ENCODE results near the gene FBN2.

The FBN2 gene

DNA sequence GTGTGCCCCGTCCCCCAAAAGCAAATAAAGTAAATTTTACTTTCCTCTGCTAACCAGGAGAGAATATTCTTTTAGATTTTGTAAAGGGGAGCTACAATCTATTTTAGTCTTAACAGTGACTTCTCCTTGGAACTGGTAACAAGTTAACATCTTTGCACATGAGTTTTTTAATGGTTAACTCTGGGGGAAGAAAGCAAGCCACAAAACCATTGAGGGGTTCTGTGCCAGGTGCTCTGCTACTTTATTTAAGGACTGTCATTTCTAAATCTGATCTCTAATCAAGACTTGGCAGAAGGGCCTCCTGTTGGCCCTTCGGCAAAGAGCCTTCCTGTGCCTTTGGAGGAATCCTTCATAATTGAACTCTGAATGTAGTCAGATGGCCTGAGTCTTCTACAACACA, 301.0 kb downstream of the FBN2 start:
- DNase-seq, result no peak

DNA sequence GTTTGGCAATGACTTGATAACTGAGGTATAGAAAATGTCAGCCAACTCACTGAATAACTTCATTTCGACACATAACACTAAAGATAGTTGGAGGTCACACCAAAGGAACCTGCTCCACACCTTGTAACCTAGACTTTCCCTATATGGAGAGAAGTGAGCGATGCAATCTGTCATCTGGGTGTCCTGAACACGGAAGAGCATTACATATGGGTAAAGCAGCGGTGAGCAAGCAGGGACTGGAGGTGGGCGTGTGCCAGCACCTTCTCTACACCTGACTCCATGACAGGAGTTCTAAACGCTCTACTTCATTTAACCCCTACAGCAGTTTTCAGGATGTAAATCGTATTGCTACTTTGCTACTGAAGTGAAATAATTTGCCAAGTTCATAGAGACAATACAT, 301.7 kb downstream of the FBN2 start:
- no peak for DNase-seq

GRCh38 chr5:128234928-128235641, 303.0 kb downstream of the FBN2 start:
- DNase-seq, result no peak

DNA sequence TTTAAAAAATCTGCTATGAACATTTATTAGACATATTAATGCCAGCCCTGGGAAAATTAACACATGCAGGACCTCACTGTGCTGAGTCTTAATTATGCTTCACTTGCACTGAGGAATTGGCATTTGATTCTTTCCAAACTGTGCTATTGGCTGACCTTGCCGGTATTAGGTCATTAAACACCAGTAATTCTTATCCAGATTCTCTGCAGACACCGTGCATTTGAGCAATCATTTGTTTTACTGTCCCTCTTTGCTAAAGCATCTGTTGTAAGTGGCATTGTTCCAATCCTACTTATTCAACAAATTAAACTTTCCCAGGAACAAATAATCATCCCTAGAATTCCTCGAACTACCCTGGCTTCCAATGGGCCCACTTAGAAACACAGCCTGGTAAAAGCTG, 309.5 kb downstream of the FBN2 start:
- no peak for DNase-seq

DNA sequence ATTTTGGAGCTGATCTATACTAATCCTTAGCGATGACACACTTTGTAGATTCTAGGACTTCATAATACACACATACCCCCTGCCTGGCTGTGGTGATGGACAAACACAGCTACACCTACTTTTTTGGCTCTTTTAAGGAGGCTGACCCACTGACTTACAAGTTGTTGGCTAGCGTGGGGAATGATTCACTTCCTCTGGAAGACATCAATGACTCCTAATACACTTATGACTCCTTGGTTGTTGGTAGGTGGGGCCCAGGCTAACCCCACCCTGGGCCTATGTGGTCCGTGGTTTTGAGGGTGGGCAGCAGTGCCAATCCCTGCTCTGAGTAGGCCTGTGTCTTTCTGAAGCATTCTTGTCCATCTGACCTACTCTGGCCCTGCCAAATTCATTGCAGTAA, 310.0 kb downstream of the FBN2 start:
- peak; percentile 46 for DNase-seq

DNA sequence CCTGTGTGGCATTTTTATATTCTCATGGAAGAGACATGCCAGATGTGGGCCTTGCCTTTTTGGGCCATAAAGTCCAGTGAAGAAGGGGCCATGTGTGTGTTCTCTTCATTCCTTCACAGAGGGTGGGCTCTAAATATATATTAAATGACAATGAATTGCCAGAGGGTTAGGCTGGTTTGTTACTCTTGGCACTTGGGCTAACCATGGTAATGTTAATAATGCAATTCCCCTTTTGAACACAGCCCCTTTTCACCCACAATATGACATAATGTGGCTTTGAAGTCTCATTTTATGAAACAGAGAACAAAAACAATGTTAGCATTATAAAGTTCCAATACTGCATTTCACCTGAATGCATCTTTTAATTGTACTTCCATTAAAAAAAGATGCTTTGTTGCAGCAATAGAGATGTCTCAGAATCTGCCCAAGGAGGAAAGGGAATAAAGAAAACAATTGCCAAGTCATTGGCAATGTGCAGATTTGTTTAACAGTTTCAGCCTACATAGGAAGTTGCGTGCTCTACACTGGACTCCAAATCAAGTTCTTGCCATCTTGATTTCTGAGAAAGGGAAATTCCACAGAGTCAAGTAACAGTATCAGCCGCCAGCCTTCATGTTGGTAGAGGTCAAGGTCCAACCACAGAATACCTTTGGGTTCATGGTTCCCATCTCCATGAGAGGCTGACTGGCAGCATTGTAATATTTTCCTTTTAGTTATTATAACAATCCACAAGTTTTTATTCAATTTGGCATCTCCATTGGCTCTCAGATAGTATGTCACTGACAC, 312.6 kb downstream of the FBN2 start:
- no peak for DNase-seq

GRCh38 chr5:128224336-128224735, 313.7 kb downstream of the FBN2 start:
- no peak for DNase-seq

GRCh38 chr5:128220841-128221240, 317.2 kb downstream of the FBN2 start:
- DNase-seq, result no peak

DNA sequence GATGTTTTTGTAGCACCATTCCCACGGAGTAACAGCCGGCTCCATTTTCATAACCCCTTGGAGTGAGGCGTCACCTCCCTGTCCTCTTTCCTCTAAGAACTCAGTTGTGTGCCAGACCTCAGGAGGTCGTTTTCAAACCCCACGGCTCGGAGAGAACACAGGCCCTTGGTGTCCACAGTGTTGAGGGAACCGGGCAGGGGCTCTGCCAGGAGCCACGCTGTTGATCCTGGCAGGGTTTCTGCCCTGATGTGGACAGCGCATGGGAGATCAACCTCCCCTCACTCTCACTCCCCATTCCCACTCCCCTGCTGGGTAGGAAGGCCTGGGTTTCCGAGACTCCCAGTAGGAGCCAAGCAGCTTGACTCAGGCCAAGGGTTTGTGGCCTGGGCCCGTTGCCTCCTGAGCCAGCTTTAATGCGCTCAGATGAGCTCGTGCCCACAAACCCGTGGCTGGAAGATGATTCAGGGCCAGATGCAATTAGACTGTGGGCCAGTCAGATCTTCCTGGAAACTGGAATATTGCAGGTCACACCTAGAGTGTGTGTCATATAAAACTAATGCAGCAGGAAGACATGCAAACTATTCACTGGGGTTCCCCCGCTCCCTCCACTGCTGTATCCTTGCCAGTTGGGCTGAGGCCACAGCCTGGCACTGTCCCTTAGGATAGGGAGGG, 321.0 kb downstream of the FBN2 start:
- no peak for DNase-seq

- no peak for DNase-seq
Measured at GRCh38 chr5:128216285-128216684, 321.8 kb downstream of the FBN2 start.

GRCh38 chr5:128213833-128214232, 324.2 kb downstream of the FBN2 start:
- DNase-seq, result no peak

DNA sequence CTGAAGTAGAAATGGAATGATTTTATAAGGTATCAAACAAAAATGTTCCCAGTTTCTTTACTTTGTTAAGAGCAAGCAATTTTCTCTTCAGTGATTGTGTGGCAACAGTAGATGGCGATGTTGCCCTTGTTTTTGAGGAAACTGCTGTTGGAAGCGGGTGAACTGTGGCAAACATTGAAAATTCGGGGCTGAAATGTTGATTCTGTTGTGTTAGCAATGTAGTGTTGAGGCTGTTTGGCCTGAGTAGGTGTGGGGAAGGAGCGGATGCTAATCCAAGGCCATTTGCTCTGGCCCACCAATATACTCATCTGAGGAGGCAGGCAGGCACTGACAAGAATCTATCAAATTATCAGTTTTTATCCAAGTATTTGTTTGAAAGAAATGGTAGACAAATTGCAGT, 324.7 kb downstream of the FBN2 start:
- DNase-seq, result no peak

DNA sequence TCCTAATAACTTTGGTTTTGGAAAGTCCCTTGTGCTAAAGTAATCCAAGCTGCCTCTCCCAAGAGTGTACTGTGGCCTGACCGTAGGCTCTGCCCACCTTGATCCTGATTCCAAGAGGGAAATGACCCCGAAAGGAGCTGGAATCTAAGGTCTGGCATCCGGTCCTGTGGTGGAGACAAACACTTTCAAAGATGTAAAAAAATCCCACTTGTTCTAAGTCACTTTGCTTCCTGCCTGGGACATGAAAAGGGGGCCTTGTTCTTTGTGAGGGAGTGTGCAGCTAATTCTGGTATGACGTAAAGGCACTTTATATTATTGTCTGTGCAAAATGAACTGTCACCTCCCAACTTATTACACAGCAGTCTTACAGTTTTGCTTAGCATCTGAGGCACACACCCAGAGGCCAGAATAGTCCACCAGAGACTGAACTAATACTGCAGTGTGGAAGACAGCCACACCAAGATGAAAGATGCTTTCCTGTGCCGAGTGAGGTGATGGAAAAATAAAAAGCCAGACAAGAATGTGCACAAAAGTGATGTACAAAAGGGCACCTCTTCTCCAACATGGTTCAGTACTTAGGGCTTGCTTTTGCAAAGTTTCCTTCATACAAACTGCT, 325.7 kb downstream of the FBN2 start:
- no peak for DNase-seq

GRCh38 chr5:128208436-128208835, 329.6 kb downstream of the FBN2 start:
- no peak for DNase-seq

Measured in NK-92 treated with Interleukin-12 subunit alpha and Interleukin-12 subunit beta, amount 100 ng/mL, for 24 hours (cell line).